SK-N-SH (cell line): ENCODE measurements around the gene GPR180. TPM values are rescaled to one million over a fixed set of nuclear protein-coding genes. Genes with fewer than 3 reads are reported as not detected.
A peak's percentile ranks its signal among the peaks of the same experiment; 100 is the strongest.

Experiments
- CTCF ChIA-PET: fragments of 300-600, 350-600 bp; formaldehyde crosslinking; extraction: SDS; loops from one replicate; lab custom pipeline; 2021; lab: Yijun Ruan, JAX
- POLR2A ChIA-PET: fragments of 350-600 bp; sonication (Branson Sonifier 250); formaldehyde crosslinking; extraction: SDS; loops from one replicate; lab custom pipeline; 2020; ENCODE audit warnings: antibody characterized with exemption, inconsistent platforms; lab: Yijun Ruan, JAX
- DNase-seq: peaks from one replicate; pipeline ENCODE4 v3.0.0; 2012
- H2AFZ ChIP-seq: fragments of 200-600 bp; sonication (generic); 2 replicates; pipeline ENCODE4 v1.8.1; 2016; ENCODE audit warnings: antibody characterized with exemption, mild to moderate bottlenecking, low read depth
- H3F3A ChIP-seq: fragments of 200-600 bp; sonication (generic); replicated peaks from 2 replicates; pipeline ENCODE3; 2016; ENCODE audit warnings: antibody characterized with exemption, mild to moderate bottlenecking; ENCODE audit not compliant: insufficient read depth
- H3K27ac ChIP-seq, 2 experiments: fragments of 200-500 bp in 1 of 2; fragments of 200-600 bp in 1 of 2; sonication (Bioruptor generic) in 1 of 2; sonication (generic), shearing (Covaris generic) in 1 of 2; 2 replicates each; pipeline versions ENCODE4 v1.5.1 to v1.6.1; 2014 to 2016; ENCODE audit warnings: low read depth in 2 of 2, inconsistent platforms in 1 of 2, low read length in 1 of 2, mild to moderate bottlenecking in 1 of 2, mixed read lengths in 1 of 2
- H3K27me3 ChIP-seq: fragments of 200-600 bp; sonication (generic), shearing (Covaris generic); 2 replicates; pipeline ENCODE4 v1.6.1; 2016; ENCODE audit warnings: mixed run types; ENCODE audit not compliant: insufficient read depth
- H3K36me3 ChIP-seq, 2 experiments: fragments of 200-500 bp in 1 of 2; fragments of 200-600 bp in 1 of 2; sonication (Bioruptor generic) in 1 of 2; sonication (generic) in 1 of 2; replicated peaks in 1 of 2; 2 replicates each; pipeline versions ENCODE3 to v1.5.1; 2014 to 2016; ENCODE audit warnings: low read length in 1 of 2, mild to moderate bottlenecking in 1 of 2; ENCODE audit not compliant: insufficient read depth in 2 of 2, control insufficient read depth in 1 of 2
- H3K4me1 ChIP-seq, 2 experiments: fragments of 200-500 bp in 1 of 2; fragments of 200-600 bp in 1 of 2; sonication (Bioruptor generic) in 1 of 2; sonication (generic), shearing (Covaris generic) in 1 of 2; 2 replicates each; pipeline versions ENCODE4 v1.5.1 to v1.6.1; 2014 to 2016; ENCODE audit warnings: low read depth in 1 of 2, low read length in 1 of 2, mixed run types in 1 of 2; ENCODE audit not compliant: insufficient read depth in 2 of 2, control insufficient read depth in 1 of 2
- H3K4me2 ChIP-seq: fragments of 200-600 bp; sonication (generic), shearing (Covaris generic); 2 replicates; pipeline ENCODE4 v1.6.1; 2017; ENCODE audit warnings: mixed run types
- H3K4me3 ChIP-seq, 2 experiments: fragments of 200-500 bp in 1 of 2; fragments of 200-600 bp in 1 of 2; sonication (Bioruptor generic) in 1 of 2; sonication (generic), shearing (Covaris generic) in 1 of 2; 2 replicates each; pipeline versions ENCODE4 v1.5.1 to v1.8.1; 2014 to 2016; ENCODE audit warnings: low read depth in 2 of 2, inconsistent platforms in 1 of 2, low read length in 1 of 2, mild to moderate bottlenecking in 1 of 2, mixed read lengths in 1 of 2, moderate library complexity in 1 of 2
- H3K79me2 ChIP-seq: fragments of 200-600 bp; sonication (generic); 2 replicates; pipeline ENCODE4 v1.8.1; 2017; ENCODE audit warnings: mild to moderate bottlenecking; ENCODE audit not compliant: insufficient read depth
- H3K9ac ChIP-seq: fragments of 200-600 bp; sonication (generic); 2 replicates; pipeline ENCODE4 v1.6.1; 2017; ENCODE audit warnings: mixed run types
- H3K9me2 ChIP-seq: fragments of 200-600 bp; sonication (generic); 2 replicates; pipeline ENCODE4 v1.6.1; 2017; ENCODE audit warnings: mixed run types
- H3K9me3 ChIP-seq: fragments of 200-600 bp; sonication (generic); 2 replicates; pipeline ENCODE4 v1.6.1; 2017; ENCODE audit warnings: mixed run types, mild to moderate bottlenecking, moderate library complexity
- H4K20me1 ChIP-seq: fragments of 200-600 bp; sonication (generic); 2 replicates; pipeline ENCODE4 v1.6.1; 2017; ENCODE audit warnings: mild to moderate bottlenecking, mixed run types; ENCODE audit not compliant: insufficient read depth
- CHD2 ChIP-seq: fragments of 150-350 bp; IDR thresholded peaks from 2 replicates; pipeline ENCODE4 v1.6.1; 2018; ENCODE audit warnings: low read length; ENCODE audit not compliant: partially characterized antibody
- EP300 ChIP-seq, 2 experiments: IDR thresholded peaks; 2 replicates each; pipeline versions ENCODE4 v1.4.0 to v1.6.1; 2012; ENCODE audit warnings: borderline replicate concordance in 1 of 2, low read depth in 1 of 2, low read length in 1 of 2
- EZH2phosphoT487 ChIP-seq: fragments of 200-600 bp; sonication (generic); IDR thresholded peaks from 2 replicates; pipeline ENCODE4 v1.6.1; 2017; ENCODE audit warnings: low read depth, mixed run types, mild to moderate bottlenecking, antibody characterized with exemption, moderate library complexity, borderline replicate concordance
- FOSL2 ChIP-seq: IDR thresholded peaks from 2 replicates; pipeline ENCODE4 v1.4.0; 2012; ENCODE audit warnings: low read depth, mild to moderate bottlenecking, moderate library complexity, borderline replicate concordance
- GATA2 ChIP-seq: sonication (generic); formaldehyde crosslinking; IDR thresholded peaks from 2 replicates; pipeline ENCODE4 v1.5.0; 2020; ENCODE audit warnings: mild to moderate bottlenecking, missing genetic modification reagents
- MXI1 ChIP-seq: IDR thresholded peaks from 2 replicates; pipeline ENCODE4 v1.6.1; 2012; ENCODE audit warnings: mild to moderate bottlenecking, low read depth, low read length, improper control_type of control experiment
- NRF1 ChIP-seq: IDR thresholded peaks from 2 replicates; pipeline ENCODE4 v1.6.1; 2012; ENCODE audit warnings: low read depth, mild to moderate bottlenecking, low read length
- POLR2AphosphoS5 ChIP-seq: IDR thresholded peaks from 2 replicates; pipeline ENCODE4 v1.6.1; 2012; ENCODE audit warnings: low read depth, low read length
- RAD21 ChIP-seq: IDR thresholded peaks from 2 replicates; pipeline ENCODE4 v1.6.1; 2012; ENCODE audit warnings: mild to moderate bottlenecking, low read length
- RCOR1 ChIP-seq: fragments of 150-350 bp; IDR thresholded peaks from 2 replicates; pipeline ENCODE4 v1.6.1; 2017; ENCODE audit warnings: antibody characterized with exemption, low read length
- TAF1 ChIP-seq: IDR thresholded peaks from 2 replicates; pipeline ENCODE4 v1.6.1; 2012; ENCODE audit warnings: low read depth, mild to moderate bottlenecking, low read length, moderate library complexity, borderline replicate concordance
- WGBS: methylation state at CpG from one replicate; pipeline ENCODE4 v1.1.6; 2017; ENCODE audit warnings: low lambda C conversion rate; 5-methylcytosine and 5-hydroxymethylcytosine counted together
- polyA plus RNA-seq, 3 experiments: library from polyadenylated mRNA; depleted of rRNA; stranded (reverse); fragments of >200 nt; gene quantifications; 2 replicates each; pipeline ENCODE4 v1.2.3, GENCODE V29; 2012
- TF ChIP-seq, protein P1 (sequence below): IDR thresholded peaks from 2 replicates; pipeline ENCODE4 v1.4.0; 2012; ENCODE audit warnings: low read depth, borderline replicate concordance
- TF ChIP-seq, protein P2 (sequence below): IDR thresholded peaks from 2 replicates; pipeline ENCODE4; 2012
- TF ChIP-seq, protein P3 (sequence below): IDR thresholded peaks from 2 replicates; pipeline ENCODE4 v1.4.0; 2012; ENCODE audit warnings: low read depth
- TF ChIP-seq, protein P4 (sequence below): fragments of 150-350 bp; IDR thresholded peaks from 2 replicates; pipeline ENCODE4 v1.6.1; 2017; ENCODE audit warnings: antibody characterized with exemption, low read length, low read depth, borderline replicate concordance

Gene GPR180
- polyA plus RNA-seq, 1 of the 3 experiments (the other 2 are of a cell fraction), result 1.8 TPM

DNA sequence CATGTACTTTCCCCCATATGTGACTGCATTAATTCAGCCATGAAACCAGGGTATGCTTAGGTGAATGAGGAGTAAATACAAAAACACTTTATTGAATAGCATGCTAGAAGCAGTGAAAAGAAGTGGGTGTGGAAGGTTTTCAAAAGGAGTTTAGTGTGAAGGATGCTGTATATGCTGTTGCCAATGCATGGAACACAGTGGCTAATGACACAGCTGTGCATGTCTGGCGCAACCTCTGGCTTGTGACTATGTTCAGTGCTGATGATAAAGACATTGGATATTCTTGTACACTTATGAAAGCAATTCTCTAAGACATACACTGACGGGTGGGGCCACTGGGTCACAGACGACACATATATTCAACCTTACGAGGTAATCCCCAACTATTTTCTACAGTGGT, 55.5 kb downstream of the GPR180 start (continued):
- no peak for TF ChIP-seq MXI1
- TF ChIP-seq RCOR1, result no peak
- no peak for TF ChIP-seq TAF1
- TF ChIP-seq NRF1, result no peak
- TF ChIP-seq, protein P1, sequence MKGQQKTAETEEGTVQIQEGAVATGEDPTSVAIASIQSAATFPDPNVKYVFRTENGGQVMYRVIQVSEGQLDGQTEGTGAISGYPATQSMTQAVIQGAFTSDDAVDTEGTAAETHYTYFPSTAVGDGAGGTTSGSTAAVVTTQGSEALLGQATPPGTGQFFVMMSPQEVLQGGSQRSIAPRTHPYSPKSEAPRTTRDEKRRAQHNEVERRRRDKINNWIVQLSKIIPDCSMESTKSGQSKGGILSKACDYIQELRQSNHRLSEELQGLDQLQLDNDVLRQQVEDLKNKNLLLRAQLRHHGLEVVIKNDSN, result no peak

DNA sequence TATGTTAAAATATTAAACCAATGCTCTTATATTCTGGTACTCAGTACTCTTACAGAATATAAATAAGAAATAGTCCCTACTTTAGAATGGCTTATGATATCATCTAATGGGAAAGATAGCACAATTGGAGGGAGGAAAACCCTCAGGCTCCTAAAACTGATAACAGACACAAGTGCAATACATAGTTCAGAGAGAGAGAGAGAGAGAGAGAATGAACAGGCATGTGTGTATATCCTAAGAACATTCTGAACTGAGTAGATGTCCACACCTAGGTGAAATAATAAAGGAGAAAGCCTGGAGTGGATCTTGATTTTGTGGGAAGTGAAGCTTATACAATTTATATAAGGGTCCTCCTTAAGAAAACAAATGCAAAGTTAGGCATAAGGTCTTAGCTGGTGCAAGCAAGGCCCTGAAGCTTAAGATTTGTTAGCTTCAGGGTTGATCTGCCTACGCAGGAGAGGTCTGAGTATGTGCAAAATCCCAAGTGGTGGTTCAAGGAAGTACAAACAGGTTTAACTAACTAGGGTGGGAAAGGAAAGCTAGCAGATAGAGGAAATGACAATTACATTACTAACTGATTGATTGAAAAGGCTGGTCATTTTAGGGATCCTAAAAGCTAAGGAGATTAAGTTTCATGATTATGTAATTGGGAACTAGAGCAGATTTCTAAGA, 57.4 kb downstream of the GPR180 start:
- ChIA-PET CTCF (interaction anchor here (0.7 to 5.2 kb wide), 6 partner anchors 9 to 638 kb away, joined by 3 to 33 read pairs (median 6); no protein-coding TSS in a partner anchor), POLR2A (no interaction called here)
- peaks cover 0 to 3% of the 10 kb centered on the region in 2 experiments; a peak in 2 of 4 replicates for H3K4me1 ChIP-seq
- no peak overlapping the region for H3K9ac ChIP-seq
- peaks cover 12% of the 10 kb centered on the region; the same call in 1 of the 2 replicates for H3K27me3 ChIP-seq
- H3K4me3 ChIP-seq, result no peak overlapping the region
- H2AFZ ChIP-seq, result no peak overlapping the region
- WGBS, result 93% methylated on average over 1 of the region's 1 CpG
- H4K20me1 ChIP-seq, result no peaks in the 10 kb centered on the region
- no peak overlapping the region for H3K4me2 ChIP-seq
- no peaks in the 10 kb centered on the region for H3K36me3 ChIP-seq
- no peaks in the 10 kb centered on the region for H3K79me2 ChIP-seq
- no peaks in the 10 kb centered on the region for H3K9me3 ChIP-seq
- TF ChIP-seq, protein P2, sequence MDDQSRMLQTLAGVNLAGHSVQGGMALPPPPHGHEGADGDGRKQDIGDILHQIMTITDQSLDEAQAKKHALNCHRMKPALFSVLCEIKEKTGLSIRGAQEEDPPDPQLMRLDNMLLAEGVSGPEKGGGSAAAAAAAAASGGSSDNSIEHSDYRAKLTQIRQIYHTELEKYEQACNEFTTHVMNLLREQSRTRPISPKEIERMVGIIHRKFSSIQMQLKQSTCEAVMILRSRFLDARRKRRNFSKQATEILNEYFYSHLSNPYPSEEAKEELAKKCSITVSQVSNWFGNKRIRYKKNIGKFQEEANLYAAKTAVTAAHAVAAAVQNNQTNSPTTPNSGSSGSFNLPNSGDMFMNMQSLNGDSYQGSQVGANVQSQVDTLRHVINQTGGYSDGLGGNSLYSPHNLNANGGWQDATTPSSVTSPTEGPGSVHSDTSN, result no peak
- TF ChIP-seq GATA2 (CRISPR knock-in tag), result 0 out of 2 replicates have a peak, but pooled peaks have one; percentile 8
- H3F3A ChIP-seq, result no peaks in the 10 kb centered on the region
- H3K27ac ChIP-seq, result no peak overlapping the region
- no peak for DNase-seq
- H3K9me2 ChIP-seq, result no peaks in the 10 kb centered on the region

DNA sequence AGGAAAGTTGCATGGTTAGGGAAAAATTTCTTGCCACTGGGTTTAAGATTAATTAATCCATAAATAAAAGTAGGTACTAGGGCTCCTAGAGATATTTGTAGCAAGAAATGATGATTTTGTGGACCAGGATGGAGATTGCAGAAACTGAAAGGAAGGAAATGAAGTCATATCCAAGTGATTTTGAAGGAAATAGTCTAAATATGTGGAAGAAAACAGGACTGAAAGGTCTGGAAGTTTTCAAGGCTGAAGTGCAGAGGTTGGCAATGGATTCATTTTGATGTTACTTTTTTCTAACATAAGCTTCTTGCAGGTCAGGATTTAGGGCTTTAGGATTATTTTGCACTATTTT, 57.9 kb downstream of the GPR180 start:
- Histone ChIP-seq H3K9me2 (no peaks in the 10 kb centered on the region), H3K4me1 (peaks cover 0 to 3% of the 10 kb centered on the region in 2 experiments; a peak in 2 of 4 replicates), H3K4me3 (no peak overlapping the region), H3K36me3 (no peaks in the 10 kb centered on the region), H4K20me1 (no peaks in the 10 kb centered on the region), H3K4me2 (no peak overlapping the region), H2AFZ (no peak overlapping the region), H3K9me3 (no peaks in the 10 kb centered on the region), H3K79me2 (no peaks in the 10 kb centered on the region), H3F3A (no peaks in the 10 kb centered on the region), H3K27me3 (peaks cover 12% of the 10 kb centered on the region; the same call in 1 of the 2 replicates), H3K9ac (no peak overlapping the region), H3K27ac (no peak overlapping the region)
- TF ChIP-seq POLR2AphosphoS5 (no peak), EZH2phosphoT487 (no peak), CHD2 (no peak), RAD21 (no peak), FOSL2 (no peak), EP300 (IDR thresholded peaks at IDR 0.05; ENCODE audit: borderline replicate concordance in 1 of 2, low read depth in 1 of 2, low read length in 1 of 2) (no peak)
- TF ChIP-seq, protein P3, sequence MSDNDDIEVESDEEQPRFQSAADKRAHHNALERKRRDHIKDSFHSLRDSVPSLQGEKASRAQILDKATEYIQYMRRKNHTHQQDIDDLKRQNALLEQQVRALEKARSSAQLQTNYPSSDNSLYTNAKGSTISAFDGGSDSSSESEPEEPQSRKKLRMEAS, result no peak
- TF ChIP-seq, protein P4, sequence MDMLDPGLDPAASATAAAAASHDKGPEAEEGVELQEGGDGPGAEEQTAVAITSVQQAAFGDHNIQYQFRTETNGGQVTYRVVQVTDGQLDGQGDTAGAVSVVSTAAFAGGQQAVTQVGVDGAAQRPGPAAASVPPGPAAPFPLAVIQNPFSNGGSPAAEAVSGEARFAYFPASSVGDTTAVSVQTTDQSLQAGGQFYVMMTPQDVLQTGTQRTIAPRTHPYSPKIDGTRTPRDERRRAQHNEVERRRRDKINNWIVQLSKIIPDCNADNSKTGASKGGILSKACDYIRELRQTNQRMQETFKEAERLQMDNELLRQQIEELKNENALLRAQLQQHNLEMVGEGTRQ, result no peak
- POLR2A ChIA-PET, result no interaction called here
- no peak for DNase-seq
- CTCF ChIA-PET, result interaction anchor here (0.7 to 5.2 kb wide), 8 partner anchors 9 to 637 kb away, joined by 3 to 33 read pairs (median 6); no protein-coding TSS in a partner anchor
